ENCODE measurements around the gene PIGM.

Gene PIGM

DNA sequence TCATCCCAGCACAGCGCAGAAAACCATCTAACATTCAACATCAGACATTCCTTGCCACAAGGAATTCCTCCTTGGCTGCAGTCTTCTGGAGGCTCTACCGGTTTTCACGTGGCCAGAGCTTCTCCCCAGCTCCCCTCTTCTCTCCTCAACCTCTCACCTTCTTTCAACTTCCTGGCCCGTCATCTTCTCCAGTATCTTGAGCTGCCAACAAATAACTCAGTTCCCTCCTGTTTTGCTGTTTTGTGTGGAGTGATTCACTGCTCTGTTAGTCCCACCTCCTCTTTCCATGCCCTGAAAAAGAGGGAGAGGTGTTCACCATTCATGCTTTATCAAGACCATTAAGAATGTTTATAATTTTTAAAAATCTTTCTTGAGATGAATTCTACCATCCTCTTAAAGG is 32.6 kb downstream of the PIGM start:
- Histone ChIP-seq H3K27me3 (ENCODE audit: insufficient read depth, low read length) (0 out of 2 replicates have a peak, but pooled peaks cover 3% of the 10 kb centered on the region), H3K4me3 (ENCODE audit: low read depth, low read length, poor library complexity, severe bottlenecking) (no peak overlapping the region), H4K20me1 (ENCODE audit: insufficient read depth, low read length) (no peaks in the 10 kb centered on the region), H3K27ac (ENCODE audit: low read depth, low read length, poor library complexity, severe bottlenecking) (no peak overlapping the region), H3K4me2 (ENCODE audit: low read length) (no peak overlapping the region), H3F3A (ENCODE audit: insufficient read depth, low read length) (no peaks in the 10 kb centered on the region), H3K4me1 (ENCODE audit: insufficient read depth, low read length, severe bottlenecking) (no peaks in the 10 kb centered on the region), H3K36me3 (ENCODE audit: insufficient read depth, low read length) (no peaks in the 10 kb centered on the region), H3K9ac (ENCODE audit: low read length) (no peak overlapping the region), H3K9me2 (ENCODE audit: low read depth, low read length) (no peaks in the 10 kb centered on the region), H3K79me2 (ENCODE audit: insufficient read depth, low read length) (no peaks in the 10 kb centered on the region), H3K9me3 (ENCODE audit: low read length) (no peaks in the 10 kb centered on the region), H2AFZ (ENCODE audit: low read length) (no peak overlapping the region)
- TF ChIP-seq, protein P1, sequence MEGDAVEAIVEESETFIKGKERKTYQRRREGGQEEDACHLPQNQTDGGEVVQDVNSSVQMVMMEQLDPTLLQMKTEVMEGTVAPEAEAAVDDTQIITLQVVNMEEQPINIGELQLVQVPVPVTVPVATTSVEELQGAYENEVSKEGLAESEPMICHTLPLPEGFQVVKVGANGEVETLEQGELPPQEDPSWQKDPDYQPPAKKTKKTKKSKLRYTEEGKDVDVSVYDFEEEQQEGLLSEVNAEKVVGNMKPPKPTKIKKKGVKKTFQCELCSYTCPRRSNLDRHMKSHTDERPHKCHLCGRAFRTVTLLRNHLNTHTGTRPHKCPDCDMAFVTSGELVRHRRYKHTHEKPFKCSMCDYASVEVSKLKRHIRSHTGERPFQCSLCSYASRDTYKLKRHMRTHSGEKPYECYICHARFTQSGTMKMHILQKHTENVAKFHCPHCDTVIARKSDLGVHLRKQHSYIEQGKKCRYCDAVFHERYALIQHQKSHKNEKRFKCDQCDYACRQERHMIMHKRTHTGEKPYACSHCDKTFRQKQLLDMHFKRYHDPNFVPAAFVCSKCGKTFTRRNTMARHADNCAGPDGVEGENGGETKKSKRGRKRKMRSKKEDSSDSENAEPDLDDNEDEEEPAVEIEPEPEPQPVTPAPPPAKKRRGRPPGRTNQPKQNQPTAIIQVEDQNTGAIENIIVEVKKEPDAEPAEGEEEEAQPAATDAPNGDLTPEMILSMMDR (IDR thresholded peaks at IDR 0.05; ENCODE audit: low read length) = no peak
- TF ChIP-seq EZH2 (IDR thresholded peaks at IDR 0.05; ENCODE audit: borderline replicate concordance, low read length) = no peak

DNA sequence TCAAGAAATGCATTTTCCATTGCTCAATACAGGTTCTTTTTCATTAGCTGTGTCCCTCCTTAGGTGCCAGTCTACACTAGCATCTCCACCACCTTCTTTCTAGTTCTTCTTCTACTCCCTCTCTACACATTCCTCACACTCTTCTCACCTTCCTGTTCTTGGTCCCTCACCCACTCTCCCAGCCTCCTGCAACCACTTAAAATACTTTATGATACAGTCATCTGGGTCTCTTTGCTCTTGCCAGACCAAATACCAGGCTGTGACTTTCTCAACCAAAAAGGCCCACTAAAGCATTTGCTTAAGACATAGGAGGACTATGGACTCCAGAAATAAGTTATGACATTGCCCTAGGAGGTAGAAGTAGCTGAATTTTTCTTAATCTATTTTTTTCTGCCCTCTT is 35.1 kb downstream of the PIGM start:
- Histone ChIP-seq H3K36me3 (ENCODE audit: insufficient read depth, low read length) (no peaks in the 10 kb centered on the region), H3K4me2 (ENCODE audit: low read length) (no peak overlapping the region)
- TF ChIP-seq, protein P1 (IDR thresholded peaks at IDR 0.05; ENCODE audit: low read length) = no peak
- no peak for TF ChIP-seq EZH2 (IDR thresholded peaks at IDR 0.05; ENCODE audit: borderline replicate concordance, low read length)

DNA sequence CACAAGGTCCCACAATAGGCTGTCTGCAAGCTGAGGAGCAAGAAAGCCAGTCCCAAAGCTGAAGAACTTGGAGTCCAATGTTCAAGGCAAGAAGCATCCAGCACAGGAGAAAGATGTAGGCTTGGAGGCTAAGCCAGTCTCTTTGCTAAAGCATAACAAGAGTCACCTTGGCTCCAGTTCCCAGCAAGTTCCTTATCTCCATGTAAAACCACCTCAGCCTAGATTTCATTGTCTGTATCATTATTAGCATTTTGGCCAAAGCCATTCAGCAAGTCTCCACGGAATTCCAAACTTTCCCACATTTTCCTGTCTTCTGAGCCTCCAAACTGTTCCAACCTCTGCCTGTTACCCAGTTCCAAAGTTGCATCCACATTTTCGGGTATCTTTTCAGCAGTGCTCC is 36.9 kb downstream of the PIGM start:
- no peaks in the 10 kb centered on the region for H3K79me2 ChIP-seq (ENCODE audit: insufficient read depth, low read length)
- TF ChIP-seq, protein P1 (IDR thresholded peaks at IDR 0.05; ENCODE audit: low read length) = no peak
- no peak for TF ChIP-seq EZH2 (IDR thresholded peaks at IDR 0.05; ENCODE audit: borderline replicate concordance, low read length)
- no peaks in the 10 kb centered on the region for H3K4me1 ChIP-seq (ENCODE audit: insufficient read depth, low read length, severe bottlenecking)
- H3F3A ChIP-seq (ENCODE audit: insufficient read depth, low read length) = no peaks in the 10 kb centered on the region
- H3K36me3 ChIP-seq (ENCODE audit: insufficient read depth, low read length) = no peaks in the 10 kb centered on the region
- H3K4me3 ChIP-seq (ENCODE audit: low read depth, low read length, poor library complexity, severe bottlenecking) = no peak overlapping the region
- no peak overlapping the region for H2AFZ ChIP-seq (ENCODE audit: low read length)
- no peak overlapping the region for H3K27ac ChIP-seq (ENCODE audit: low read depth, low read length, poor library complexity, severe bottlenecking)
- no peak overlapping the region for H3K4me2 ChIP-seq (ENCODE audit: low read length)
- H4K20me1 ChIP-seq (ENCODE audit: insufficient read depth, low read length) = no peaks in the 10 kb centered on the region
- 0 out of 2 replicates have a peak, but pooled peaks cover 3% of the 10 kb centered on the region for H3K27me3 ChIP-seq (ENCODE audit: insufficient read depth, low read length)
- H3K9ac ChIP-seq (ENCODE audit: low read length) = no peak overlapping the region
- no peaks in the 10 kb centered on the region for H3K9me3 ChIP-seq (ENCODE audit: low read length)
- H3K9me2 ChIP-seq (ENCODE audit: low read depth, low read length) = no peaks in the 10 kb centered on the region

More for the DNA sequence above, 35.1 kb downstream of the PIGM start:
- Histone ChIP-seq H3K27me3 (ENCODE audit: insufficient read depth, low read length) (0 out of 2 replicates have a peak, but pooled peaks cover 3% of the 10 kb centered on the region), H3K9me3 (ENCODE audit: low read length) (no peaks in the 10 kb centered on the region), H3K4me3 (ENCODE audit: low read depth, low read length, poor library complexity, severe bottlenecking) (no peak overlapping the region), H3K9ac (ENCODE audit: low read length) (no peak overlapping the region), H2AFZ (ENCODE audit: low read length) (no peak overlapping the region), H4K20me1 (ENCODE audit: insufficient read depth, low read length) (no peaks in the 10 kb centered on the region), H3K27ac (ENCODE audit: low read depth, low read length, poor library complexity, severe bottlenecking) (no peak overlapping the region), H3K9me2 (ENCODE audit: low read depth, low read length) (no peaks in the 10 kb centered on the region), H3K4me1 (ENCODE audit: insufficient read depth, low read length, severe bottlenecking) (no peaks in the 10 kb centered on the region), H3K79me2 (ENCODE audit: insufficient read depth, low read length) (no peaks in the 10 kb centered on the region), H3F3A (ENCODE audit: insufficient read depth, low read length) (no peaks in the 10 kb centered on the region)

Measured in OCI-LY1 (cell line).